Measurements from ENCODE around the gene DAZAP1. TPM values are rescaled to one million over a fixed set of nuclear protein-coding genes. Genes with fewer than 3 reads are reported as not detected.

The DAZAP1 gene
- total and polyA plus RNA-seq, 2 of the 4 experiments (the other 2 are of a cell fraction): 22.0 to 62.8 TPM

DNA sequence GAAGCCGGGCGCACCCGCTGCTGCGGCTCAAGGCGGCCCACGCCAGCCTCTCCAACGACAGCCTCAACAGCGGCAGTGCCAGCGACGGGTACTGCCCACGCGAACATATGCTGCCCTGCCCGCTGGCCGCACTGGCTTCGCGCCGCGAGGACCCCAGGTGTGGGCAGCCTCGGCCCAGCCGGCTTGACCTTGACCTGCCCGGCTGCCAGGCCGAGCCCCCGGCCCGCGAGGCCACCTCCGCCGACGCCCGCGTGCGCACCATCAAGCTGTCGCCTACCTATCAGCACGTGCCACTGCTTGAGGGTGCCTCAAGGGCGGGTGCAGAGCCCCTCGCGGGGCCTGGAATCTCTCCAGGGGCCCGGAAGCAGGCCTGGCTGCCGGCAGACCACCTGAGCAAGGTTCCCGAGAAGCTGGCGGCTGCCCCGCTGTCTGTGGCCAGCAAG lies 58.7 kb downstream of the DAZAP1 start:
- TF ChIP-seq MXI1 (IDR thresholded peaks at IDR 0.05; ENCODE audit: borderline replicate concordance, low read depth, low read length): no peak
- no peak for TF ChIP-seq RAD21 (IDR thresholded peaks at IDR 0.05; ENCODE audit: low read length)
- no peak for TF ChIP-seq CTCF (conservative IDR thresholded peaks at IDR 0.05; ENCODE audit: low read depth, low read length)
- TF ChIP-seq POLR2A (IDR thresholded peaks at IDR 0.05; ENCODE audit: low read depth, low read length): no peak
- TF ChIP-seq SMC3 (IDR thresholded peaks at IDR 0.05; ENCODE audit: low read depth, low read length): no peak
- no peak for TF ChIP-seq CHD1 (IDR thresholded peaks at IDR 0.05; ENCODE audit: low read depth, low read length)
- TF ChIP-seq FOS (IDR thresholded peaks at IDR 0.05; ENCODE audit: low read depth, low read length): no peak
- TF ChIP-seq BHLHE40 (IDR thresholded peaks at IDR 0.05; ENCODE audit: low read depth, low read length): no peak
- TF ChIP-seq ELK1 (IDR thresholded peaks at IDR 0.05; ENCODE audit: borderline replicate concordance, low read depth, low read length): no peak
- TF ChIP-seq, protein P1, sequence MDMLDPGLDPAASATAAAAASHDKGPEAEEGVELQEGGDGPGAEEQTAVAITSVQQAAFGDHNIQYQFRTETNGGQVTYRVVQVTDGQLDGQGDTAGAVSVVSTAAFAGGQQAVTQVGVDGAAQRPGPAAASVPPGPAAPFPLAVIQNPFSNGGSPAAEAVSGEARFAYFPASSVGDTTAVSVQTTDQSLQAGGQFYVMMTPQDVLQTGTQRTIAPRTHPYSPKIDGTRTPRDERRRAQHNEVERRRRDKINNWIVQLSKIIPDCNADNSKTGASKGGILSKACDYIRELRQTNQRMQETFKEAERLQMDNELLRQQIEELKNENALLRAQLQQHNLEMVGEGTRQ (IDR thresholded peaks at IDR 0.05; ENCODE audit: low read depth, low read length): no peak
- TF ChIP-seq RFX5 (IDR thresholded peaks at IDR 0.05; ENCODE audit: low read depth, low read length): no peak
- TF ChIP-seq CEBPB (IDR thresholded peaks at IDR 0.05; ENCODE audit: low read depth, low read length): no peak
- no peak for TF ChIP-seq NFE2L2 (IDR thresholded peaks at IDR 0.05; ENCODE audit: low read depth, low read length)
- no peak for TF ChIP-seq MAFK (IDR thresholded peaks at IDR 0.05; ENCODE audit: low read depth, low read length)
- TF ChIP-seq MAZ (IDR thresholded peaks at IDR 0.05; ENCODE audit: borderline replicate concordance, low read depth, low read length): no peak
- TF ChIP-seq RCOR1 (IDR thresholded peaks at IDR 0.05; ENCODE audit: insufficient replicate concordance, low read length): no peak
- CTCF ChIA-PET: interaction anchor here (0.6 to 0.7 kb wide), 2 partner anchors 11 to 15 kb away, joined by 3 read pairs; no protein-coding TSS in a partner anchor
- H4K5ac ChIP-seq (ENCODE audit: low read depth, low read length): no peak overlapping the region
- no peak overlapping the region for H4K91ac ChIP-seq (ENCODE audit: insufficient read depth, low read depth, low read length)
- H3K79me1 ChIP-seq (ENCODE audit: low read depth in 1 of 2, low read length in 2 of 2): no peaks in the 10 kb centered on the region
- H3K4me1 ChIP-seq (ENCODE audit: control insufficient read depth, insufficient read depth, low read length): peaks cover 19% of the 10 kb centered on the region
- in situ Hi-C loops (cut with MboI; ENCODE audit: low sequenced_read_pairs) (no loop called here), dilution Hi-C loops (cut with HindIII; ENCODE audit: low sequenced_read_pairs, unreplicated experiment) (no loop called here), intact Hi-C loops (cut with micrococcal nuclease) (no loop called here)
- POLR2A ChIA-PET (ENCODE audit: unreplicated experiment): no interaction called here
- H2AK9ac ChIP-seq (replicated peaks; ENCODE audit: low read depth, low read length, poor library complexity): peak overlapping the region; percentile 42
- no peak overlapping the region for H2BK15ac ChIP-seq (ENCODE audit: low read depth, low read length)
- no peak overlapping the region for H2AFZ ChIP-seq (replicated peaks; ENCODE audit: low read length, poor library complexity)
- H2BK120ac ChIP-seq (ENCODE audit: low read depth, low read length): no peak overlapping the region
- no peaks in the 10 kb centered on the region; the same call in 1 of the 2 replicates for H3K9me3 ChIP-seq (ENCODE audit: control insufficient read depth, insufficient read depth, low read length)
- no TSS peak for BruUV-seq (replicated peaks)
- no peak overlapping the region for H3K27ac ChIP-seq (ENCODE audit: insufficient read depth, low read length)
- WGBS, 2 experiments (ENCODE audit: extremely low coverage in 2 of 2, insufficient read length in 1 of 2): 60% methylated on average over 28 of the region's 41 CpGs; no CpG with 5 or more reads in 1 of the 2 experiments
- no peak overlapping the region for H3K18ac ChIP-seq (ENCODE audit: low read depth, low read length)
- H3K14ac ChIP-seq (replicated peaks; ENCODE audit: low read depth, low read length): no peak overlapping the region
- no peak overlapping the region for H3K4me2 ChIP-seq (ENCODE audit: low read depth, low read length)
- no peak overlapping the region for H4K8ac ChIP-seq (ENCODE audit: low read depth in 2 of 2, low read length in 2 of 2)
- peaks cover 53% of the 10 kb centered on the region for H4K20me1 ChIP-seq (ENCODE audit: insufficient read depth, low read length)
- H3K56ac ChIP-seq (ENCODE audit: extremely low read depth, insufficient read depth, low read length): no peak overlapping the region
- H3K9ac ChIP-seq (ENCODE audit: low read depth, low read length): no peak overlapping the region
- H2BK20ac ChIP-seq (ENCODE audit: low read depth, low read length): no peak overlapping the region
- ATAC-seq (ENCODE audit: low read depth) (no peak), DNase-seq (no peak)
- peaks cover 52% of the 10 kb centered on the region for H3K27me3 ChIP-seq (ENCODE audit: control insufficient read depth, insufficient read depth, low read length)
- H2BK5ac ChIP-seq (ENCODE audit: low read depth, low read length, poor library complexity, severe bottlenecking): no peak overlapping the region
- no peak overlapping the region for H3K4me3 ChIP-seq (ENCODE audit: insufficient read depth, low read depth, low read length)
- peaks cover under 1% of the 10 kb centered on the region; the same call in 1 of the 2 replicates for H3K36me3 ChIP-seq (ENCODE audit: control insufficient read depth, insufficient read depth, low read length)
- H3K9me1 ChIP-seq (ENCODE audit: insufficient read depth, low read length): no peaks in the 10 kb centered on the region
- H3K4ac ChIP-seq (ENCODE audit: low read depth, low read length): no peak overlapping the region
- H3K23ac ChIP-seq (ENCODE audit: low read depth, low read length): no peak overlapping the region
- H2AK5ac ChIP-seq (ENCODE audit: low read depth, low read length): no peak overlapping the region
